Brain microvascular endothelial cell (primary cell): Measurements from ENCODE around the gene MKNK2.

Experiments used
- DNase-seq: peaks from one replicate; pipeline ENCODE4 v3.0.0-alpha.2; 2020
- H3K27ac ChIP-seq: fragments of 250-450 bp; sonication (Bioruptor Pico); 2 replicates; pipeline ENCODE4 v1.5.1; 2020; ENCODE audit warnings: mild to moderate bottlenecking, moderate library complexity
- H3K27me3 ChIP-seq: fragments of 250-450 bp; sonication (Bioruptor Pico); replicated peaks from 2 replicates; pipeline ENCODE4 v1.5.1; 2020; ENCODE audit warnings: mild to moderate bottlenecking
- H3K36me3 ChIP-seq: fragments of 250-450 bp; sonication (Bioruptor Pico); replicated peaks from 2 replicates; pipeline ENCODE4 v1.5.1; 2020; ENCODE audit warnings: mild to moderate bottlenecking
- H3K4me3 ChIP-seq: 2 replicates; pipeline ENCODE4 v1.5.1; 2011; ENCODE audit warnings: low read depth, mild to moderate bottlenecking, control low read depth, low read length, moderate library complexity
- CTCF ChIP-seq: IDR thresholded peaks from 2 replicates; pipeline ENCODE4 v1.5.1; 2011; ENCODE audit warnings: low read depth, mild to moderate bottlenecking, moderate library complexity, low read length, control low read depth, inconsistent platforms; ENCODE audit errors: missing control alignments
- in situ Hi-C: cut with HindIII; loops from 2 replicates; pipeline ENCODE4 v1.10.0; 2017; ENCODE audit warnings: low sequenced_read_pairs, low pct_ligation_motif_present

Gene MKNK2

DNA sequence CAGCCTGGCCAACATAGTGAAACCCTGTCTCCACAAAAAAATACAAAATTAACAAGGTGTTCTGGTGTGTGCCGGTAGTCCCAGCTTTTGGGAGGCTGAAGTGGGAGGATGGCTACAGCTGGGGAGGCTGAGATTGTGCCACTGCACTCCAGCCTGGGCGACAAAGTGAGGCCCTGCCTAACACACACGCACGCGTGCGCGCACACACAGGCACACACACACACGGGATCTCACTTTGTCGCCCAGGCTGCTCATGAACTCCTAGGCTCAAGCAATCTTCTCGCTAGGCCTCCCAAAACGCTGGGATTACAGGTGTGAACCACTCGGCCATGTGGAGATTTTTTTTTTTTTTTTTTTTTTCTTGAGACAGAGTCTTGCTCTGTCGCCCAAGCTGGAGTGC lies 32.3 kb downstream of the MKNK2 start:
- no peak for TF ChIP-seq CTCF
- H3K36me3 ChIP-seq, result no peaks in the 10 kb centered on the region
- no peaks in the 10 kb centered on the region for H3K27me3 ChIP-seq
- no peak for DNase-seq
- H3K4me3 ChIP-seq, result no peak overlapping the region
- H3K27ac ChIP-seq, result no peak overlapping the region
- in situ Hi-C loops, result no loop called here

- H3K4me3 ChIP-seq, result peak overlapping the region; percentile 12
- in situ Hi-C loops, result no loop called here
Measured at GRCh38 chr19:2016041-2016807, 34.8 kb downstream of the MKNK2 start.

DNA sequence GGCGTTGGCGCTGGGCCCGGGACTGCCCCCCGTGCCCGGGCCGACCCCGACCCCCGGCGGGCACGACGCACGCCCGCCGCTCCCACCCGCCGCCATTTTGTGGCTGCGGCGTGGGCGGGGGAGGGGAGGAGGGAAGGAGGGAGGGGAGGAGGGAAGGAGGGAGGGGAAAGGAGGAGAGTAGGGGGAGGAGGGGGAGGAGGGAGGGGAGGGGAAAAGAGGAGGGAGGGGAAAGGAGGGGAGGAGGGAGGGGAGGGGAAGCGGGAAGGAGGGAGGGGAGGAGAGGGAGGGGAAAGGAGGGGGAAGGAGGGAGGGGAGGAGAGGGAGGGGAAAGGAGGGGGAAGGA lies 35.5 kb downstream of the MKNK2 start, which contains the start of gene BTBD2:
Gene BTBD2, minus strand, starts transcription at position 107 of the 343 bp plus-strand sequence. Its CDS starts 11 bp downstream, at position 96.
- TF ChIP-seq CTCF, result no peak
- H3K27ac ChIP-seq, result no peak within 1 kb of the TSS

More at GRCh38 chr19:2016041-2016807, 34.8 kb downstream of the MKNK2 start:
- no peaks in the 10 kb centered on the region for H3K27me3 ChIP-seq
- no peak for TF ChIP-seq CTCF
- H3K27ac ChIP-seq, result no peak overlapping the region
- H3K36me3 ChIP-seq, result no peaks in the 10 kb centered on the region
- DNase-seq, result peak; percentile 40

DNA sequence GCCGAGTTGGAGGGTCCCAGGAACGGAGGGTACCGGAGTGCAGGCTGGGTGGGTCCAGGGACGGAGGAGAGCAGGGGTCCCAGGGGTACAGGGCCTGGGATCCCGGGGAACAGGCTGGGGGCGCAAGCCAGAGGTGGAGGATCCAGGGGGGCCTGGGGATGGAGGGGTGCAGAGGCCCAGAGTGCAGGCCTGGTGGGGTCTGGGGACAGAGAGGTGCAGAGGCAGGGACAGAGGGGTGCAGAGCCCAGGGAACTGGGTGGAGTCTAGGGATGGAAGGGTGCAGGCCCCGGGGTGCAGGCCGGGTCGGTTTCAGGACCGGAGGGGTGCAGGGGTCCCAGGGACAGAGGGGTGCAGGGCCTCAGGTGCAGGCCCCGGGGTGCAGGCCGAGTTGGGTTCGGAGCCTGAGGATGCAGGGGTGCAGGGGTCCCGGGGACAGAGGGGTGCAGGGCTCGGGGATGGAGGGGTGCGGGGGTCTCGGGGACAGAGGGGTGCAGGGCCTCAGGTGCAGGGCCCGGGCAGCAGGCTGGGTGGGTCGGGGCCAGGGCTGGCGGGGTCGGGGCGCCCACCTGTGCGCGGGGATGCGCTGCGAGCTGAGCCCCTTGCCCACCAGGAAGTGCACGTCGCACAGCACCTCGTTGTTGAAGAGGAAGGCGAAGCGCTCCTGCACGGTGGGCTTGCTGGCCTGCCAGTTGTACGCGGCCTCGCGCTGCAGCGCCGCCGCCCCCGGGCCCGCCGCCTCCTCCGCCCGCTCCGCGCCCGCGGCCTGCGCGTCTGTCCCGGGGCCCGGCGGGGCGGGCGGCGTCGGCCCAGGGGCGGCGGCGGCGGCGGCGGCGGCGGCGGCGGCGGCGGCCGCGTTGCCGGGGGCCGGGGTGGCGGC lies 36.1 kb downstream of the MKNK2 start:
- in situ Hi-C loops, result no loop called here
- H3K27me3 ChIP-seq, result no peaks in the 10 kb centered on the region
- H3K27ac ChIP-seq, result no peak overlapping the region
- H3K4me3 ChIP-seq, result peak overlapping the region; percentile 65
- DNase-seq, result no peak
- no peak for TF ChIP-seq CTCF
- no peaks in the 10 kb centered on the region for H3K36me3 ChIP-seq

More for the DNA sequence above, 35.5 kb downstream of the MKNK2 start, which contains the start of gene BTBD2:
- Histone ChIP-seq H3K27me3 (no peaks in the 10 kb centered on the region), H3K36me3 (no peaks in the 10 kb centered on the region), H3K4me3 (peak within 1 kb of the TSS; percentile 65)
- no peak for DNase-seq
- in situ Hi-C loops, result no loop called here

- peak overlapping the region; percentile 65 for H3K4me3 ChIP-seq
- in situ Hi-C loops, result no loop called here
- H3K27ac ChIP-seq, result no peak overlapping the region
Measured at GRCh38 chr19:2014131-2014571, 36.9 kb downstream of the MKNK2 start.

More at GRCh38 chr19:2014131-2014571, 36.9 kb downstream of the MKNK2 start:
- no peak for TF ChIP-seq CTCF
- no peaks in the 10 kb centered on the region for H3K36me3 ChIP-seq
- H3K27me3 ChIP-seq, result no peaks in the 10 kb centered on the region
- DNase-seq, result no peak
